Measurements from ENCODE around the gene PYCR2. TPM values are rescaled to one million over a fixed set of nuclear protein-coding genes. Genes with fewer than 3 reads are reported as not detected.
A peak's percentile ranks its signal among the peaks of the same experiment; 100 is the strongest.

PYCR2 gene
- total RNA-seq, 2 experiments from 2014 or later = 122 to 126 TPM

GRCh38 chr1:225915538-225915991, 8.5 kb downstream of the PYCR2 start:
- Mint-ChIP-seq H3K4me3 (no peak overlapping the region), H3K4me1 (ENCODE audit: low read depth) (peaks cover 21% of the 10 kb centered on the region), H3K27ac (no peak overlapping the region), H3K36me3 (ENCODE audit: low read depth) (peaks cover 36% of the 10 kb centered on the region), H3K27me3 (ENCODE audit: low read depth) (no peaks in the 10 kb centered on the region), H3K9me3 (ENCODE audit: insufficient read depth) (no peaks in the 10 kb centered on the region)
- CTCF ChIA-PET = no interaction called here
- POLR2A ChIA-PET = no interaction called here
- no peak for DNase-seq
- no peak for ATAC-seq

- Mint-ChIP-seq H3K4me1 (ENCODE audit: low read depth) (peaks cover 21% of the 10 kb centered on the region), H3K27ac (no peak overlapping the region), H3K27me3 (ENCODE audit: low read depth) (no peaks in the 10 kb centered on the region), H3K36me3 (ENCODE audit: low read depth) (peaks cover 31% of the 10 kb centered on the region), H3K4me3 (no peak overlapping the region), H3K9me3 (ENCODE audit: insufficient read depth) (no peaks in the 10 kb centered on the region)
- no peak for DNase-seq
- ChIA-PET POLR2A (no interaction called here), CTCF (no interaction called here)
- ATAC-seq = no peak
Observed at GRCh38 chr1:225914947-225915346, 9.1 kb downstream of the PYCR2 start.

- H3K4me1 Mint-ChIP-seq (ENCODE audit: low read depth) = peaks cover 21% of the 10 kb centered on the region
- H3K4me3 Mint-ChIP-seq = no peak overlapping the region
- no peak overlapping the region for H3K27ac Mint-ChIP-seq
- DNase-seq (no peak), ATAC-seq (no peak)
- H3K9me3 Mint-ChIP-seq (ENCODE audit: insufficient read depth) = no peaks in the 10 kb centered on the region
- ChIA-PET POLR2A (no interaction called here), CTCF (no interaction called here)
- H3K36me3 Mint-ChIP-seq (ENCODE audit: low read depth) = peaks cover 26% of the 10 kb centered on the region
- H3K27me3 Mint-ChIP-seq (ENCODE audit: low read depth) = no peaks in the 10 kb centered on the region
Observed at GRCh38 chr1:225914391-225914790, 9.7 kb downstream of the PYCR2 start.

DNA sequence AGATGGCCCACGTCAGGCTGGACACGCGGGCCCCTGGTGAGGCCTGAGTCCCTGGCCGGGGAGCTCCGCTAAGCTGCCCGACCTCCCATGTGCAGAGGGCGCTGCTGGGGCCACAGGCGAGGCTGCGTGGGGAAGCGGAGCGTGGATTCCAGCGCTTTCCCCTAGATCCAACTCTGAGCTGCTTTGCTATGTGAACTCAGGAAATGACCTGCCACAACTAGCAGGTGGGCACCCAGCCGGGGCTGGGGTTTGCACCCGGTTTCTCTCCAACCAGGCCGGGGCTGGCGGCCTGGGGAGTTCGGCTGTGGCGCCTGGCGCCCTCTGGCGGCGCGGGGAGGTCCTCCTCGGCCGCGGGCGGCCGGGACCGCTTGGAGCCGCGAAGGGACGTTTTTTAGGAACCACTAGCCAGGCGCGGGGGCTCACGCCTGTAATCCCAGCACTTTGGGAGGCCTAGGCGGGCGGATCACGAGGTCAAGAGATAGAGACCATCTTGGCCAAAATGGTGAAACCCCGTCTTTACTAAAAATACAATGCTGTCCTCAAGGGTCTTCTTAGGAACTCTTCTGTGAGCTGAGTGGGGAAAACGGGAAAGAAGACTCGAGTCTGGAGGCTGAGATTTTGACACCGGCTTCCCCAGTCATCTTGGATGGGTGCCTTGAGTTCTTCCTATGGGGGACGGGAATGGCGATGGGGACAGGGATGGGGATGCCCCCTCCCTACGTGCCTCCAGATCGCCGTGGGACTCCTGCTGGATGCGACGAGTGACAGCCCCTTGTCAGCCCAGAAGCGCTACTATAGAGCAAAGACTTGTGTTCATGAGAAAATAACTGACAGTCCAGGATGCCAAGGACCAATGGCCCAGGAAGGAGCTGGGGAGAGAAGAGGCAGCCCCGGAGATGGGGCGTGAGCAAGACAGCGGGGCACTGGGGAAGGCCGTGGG, 12.6 kb downstream of the PYCR2 start:
- Mint-ChIP-seq H3K36me3 (ENCODE audit: low read depth) (peaks cover 2% of the 10 kb centered on the region), H3K4me3 (no peak overlapping the region), H3K27me3 (ENCODE audit: low read depth) (no peaks in the 10 kb centered on the region), H3K9me3 (ENCODE audit: insufficient read depth) (no peaks in the 10 kb centered on the region), H3K27ac (no peak overlapping the region), H3K4me1 (ENCODE audit: low read depth) (peaks cover 19% of the 10 kb centered on the region)
- peak; percentile 74 for DNase-seq
- CTCF ChIA-PET = interaction anchor here (0.6 to 5.6 kb wide), 24 partner anchors 9 to 438 kb away, joined by 3 to 63 read pairs (median 4); partner anchors contain the start of genes LEFTY1, PYCR2, SRP9 and TMEM63A
- peak; percentile 89 for ATAC-seq
- POLR2A ChIA-PET = interaction anchor here (0.6 to 1.0 kb wide), 3 partner anchors 11 to 134 kb away, joined by 3 to 7 read pairs (median 5); partner anchors contain the start of gene SRP9

GRCh38 chr1:225909477-225909876, 14.6 kb downstream of the PYCR2 start:
- POLR2A ChIA-PET = interaction anchor here (0.6 to 1.5 kb wide), 3 partner anchors 64 to 132 kb away, joined by 3 to 5 read pairs (median 3); partner anchors contain the start of genes EPHX1 and SRP9

DNA sequence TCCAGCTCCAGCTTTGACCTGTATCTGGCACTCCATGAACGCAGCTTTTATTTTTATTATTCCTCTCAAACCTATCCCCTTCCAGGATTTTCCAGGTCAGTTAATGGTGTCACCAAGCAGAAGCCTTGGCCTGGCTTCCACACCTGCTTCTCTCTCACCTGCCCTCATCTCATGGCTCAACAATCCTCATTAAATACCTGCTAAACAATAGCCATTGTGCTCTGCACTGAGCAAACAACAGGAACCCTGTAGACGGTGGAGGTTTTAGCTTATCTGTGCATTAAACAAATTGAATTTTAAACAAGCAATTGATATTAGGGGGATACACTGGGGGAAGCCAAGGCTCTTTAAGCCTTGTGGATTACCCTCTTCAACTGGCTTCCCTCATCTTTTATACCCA, 15.3 kb downstream of the PYCR2 start:
- Mint-ChIP-seq H3K36me3 (ENCODE audit: low read depth) (no peaks in the 10 kb centered on the region), H3K27me3 (ENCODE audit: low read depth) (peaks cover 7% of the 10 kb centered on the region), H3K4me1 (ENCODE audit: low read depth) (peaks cover 17% of the 10 kb centered on the region), H3K9me3 (ENCODE audit: insufficient read depth) (no peaks in the 10 kb centered on the region), H3K4me3 (no peak overlapping the region), H3K27ac (no peak overlapping the region)
- ChIA-PET POLR2A (interaction anchor here (0.6 kb wide), 1 partner anchor 99 kb away, joined by 3 read pairs; the partner anchor contains the start of gene EPHX1), CTCF (interaction anchor here (0.7 to 5.6 kb wide), 6 partner anchors 11 to 434 kb away, joined by 3 to 63 read pairs (median 18); partner anchors contain the start of genes PYCR2, SRP9 and TMEM63A)
- ATAC-seq (no peak), DNase-seq (no peak)

More at GRCh38 chr1:225909477-225909876, 14.6 kb downstream of the PYCR2 start:
- H3K27me3 Mint-ChIP-seq (ENCODE audit: low read depth) = peaks cover 7% of the 10 kb centered on the region
- no peak for ATAC-seq
- peaks cover 17% of the 10 kb centered on the region for H3K4me1 Mint-ChIP-seq (ENCODE audit: low read depth)
- CTCF ChIA-PET = interaction anchor here (1.1 to 5.6 kb wide), 9 partner anchors 10 to 435 kb away, joined by 3 to 63 read pairs (median 7); partner anchors contain the start of genes PYCR2, SRP9 and TMEM63A
- no peaks in the 10 kb centered on the region for H3K9me3 Mint-ChIP-seq (ENCODE audit: insufficient read depth)
- peak overlapping the region; percentile 7 for H3K27ac Mint-ChIP-seq
- no peak overlapping the region for H3K4me3 Mint-ChIP-seq
- no peaks in the 10 kb centered on the region for H3K36me3 Mint-ChIP-seq (ENCODE audit: low read depth)
- no peak for DNase-seq

- POLR2A ChIA-PET = no interaction called here
- no peak overlapping the region for H3K27ac Mint-ChIP-seq
- CTCF ChIA-PET = interaction anchor here (0.7 to 5.6 kb wide), 5 partner anchors 10 to 434 kb away, joined by 3 to 63 read pairs (median 27); partner anchors contain the start of genes SRP9 and TMEM63A
- peaks cover 7% of the 10 kb centered on the region for H3K27me3 Mint-ChIP-seq (ENCODE audit: low read depth)
- peaks cover 17% of the 10 kb centered on the region for H3K4me1 Mint-ChIP-seq (ENCODE audit: low read depth)
- H3K4me3 Mint-ChIP-seq = no peak overlapping the region
- no peaks in the 10 kb centered on the region for H3K9me3 Mint-ChIP-seq (ENCODE audit: insufficient read depth)
- ATAC-seq (no peak), DNase-seq (no peak)
- H3K36me3 Mint-ChIP-seq (ENCODE audit: low read depth) = no peaks in the 10 kb centered on the region
Observed at GRCh38 chr1:225908013-225908640, 15.9 kb downstream of the PYCR2 start.

DNA sequence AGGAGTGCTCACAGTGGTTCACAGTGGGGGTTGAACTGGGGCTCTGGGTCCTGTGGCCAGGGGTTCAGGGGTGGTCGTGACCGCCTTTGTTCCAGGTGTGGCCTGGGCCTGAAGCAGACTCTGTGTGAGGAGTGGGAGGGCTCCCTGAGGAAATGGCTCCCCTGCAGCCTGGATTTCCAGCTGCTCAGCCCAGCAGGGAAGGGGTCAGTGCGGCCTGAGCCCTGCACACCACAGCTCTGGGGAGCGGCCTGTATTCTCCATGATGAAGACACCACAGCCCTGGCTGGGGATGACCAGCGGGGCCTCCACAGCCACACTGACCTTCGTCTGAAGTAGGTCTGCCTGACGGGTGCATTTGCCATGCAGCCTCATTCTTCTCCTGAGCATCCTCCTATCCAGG, 16.7 kb downstream of the PYCR2 start:
- Mint-ChIP-seq H3K9me3 (ENCODE audit: insufficient read depth) (no peaks in the 10 kb centered on the region), H3K4me1 (ENCODE audit: low read depth) (peaks cover 17% of the 10 kb centered on the region), H3K4me3 (no peak overlapping the region), H3K27ac (no peak overlapping the region), H3K36me3 (ENCODE audit: low read depth) (no peaks in the 10 kb centered on the region), H3K27me3 (ENCODE audit: low read depth) (peaks cover 8% of the 10 kb centered on the region)
- POLR2A ChIA-PET = interaction anchor here (1.0 kb wide), 1 partner anchor 129 kb away, joined by 3 read pairs; no protein-coding TSS in a partner anchor
- no peak for DNase-seq
- CTCF ChIA-PET = interaction anchor here (0.6 to 5.6 kb wide), 3 partner anchors 68 to 129 kb away, joined by 3 to 43 read pairs (median 3); partner anchors contain the start of gene SRP9
- no peak for ATAC-seq

- ChIA-PET CTCF (interaction anchor here (0.8 to 1.0 kb wide), 2 partner anchors 69 to 98 kb away, joined by 3 read pairs; no protein-coding TSS in a partner anchor), POLR2A (interaction anchor here (0.7 kb wide), 1 partner anchor 54 kb away, joined by 3 read pairs; no protein-coding TSS in a partner anchor)
- Mint-ChIP-seq H3K4me3 (no peak overlapping the region), H3K4me1 (ENCODE audit: low read depth) (peaks cover 15% of the 10 kb centered on the region), H3K27ac (no peak overlapping the region), H3K27me3 (ENCODE audit: low read depth) (peaks cover 10% of the 10 kb centered on the region), H3K9me3 (ENCODE audit: insufficient read depth) (no peaks in the 10 kb centered on the region), H3K36me3 (ENCODE audit: low read depth) (no peaks in the 10 kb centered on the region)
- ATAC-seq = no peak
- no peak for DNase-seq
Observed at GRCh38 chr1:225906467-225906866, 17.6 kb downstream of the PYCR2 start.

DNA sequence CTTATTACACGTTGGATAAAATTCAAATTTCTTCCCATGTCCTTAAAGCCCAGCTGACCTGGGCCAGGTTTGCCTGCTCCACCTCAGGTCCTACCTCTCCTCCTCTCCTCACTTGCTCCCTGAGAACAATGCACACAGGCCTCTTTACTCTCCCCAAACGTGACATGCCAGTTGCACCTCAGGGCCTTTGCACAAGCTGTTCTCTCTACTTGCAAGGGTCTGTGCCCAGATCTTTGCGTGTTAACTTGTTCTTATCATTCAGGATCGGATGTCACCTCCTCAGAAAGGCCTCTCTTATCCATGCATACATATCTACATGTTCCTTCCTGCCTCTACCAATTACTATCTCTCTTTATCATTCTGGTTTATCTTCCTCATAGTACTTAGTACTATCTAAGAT, 20.4 kb downstream of the PYCR2 start:
- no peak overlapping the region for H3K27ac Mint-ChIP-seq
- no peaks in the 10 kb centered on the region for H3K9me3 Mint-ChIP-seq (ENCODE audit: insufficient read depth)
- ATAC-seq (no peak), DNase-seq (no peak)
- H3K4me1 Mint-ChIP-seq (ENCODE audit: low read depth) = peaks cover 13% of the 10 kb centered on the region
- H3K36me3 Mint-ChIP-seq (ENCODE audit: low read depth) = no peaks in the 10 kb centered on the region
- ChIA-PET POLR2A (no interaction called here), CTCF (interaction anchor here (1.2 to 1.5 kb wide), 2 partner anchors 27 to 126 kb away, joined by 3 read pairs; partner anchors contain the start of gene SRP9)
- H3K4me3 Mint-ChIP-seq = no peak overlapping the region
- H3K27me3 Mint-ChIP-seq (ENCODE audit: low read depth) = peaks cover 15% of the 10 kb centered on the region

All from activated CD8-positive, alpha-beta T cell treated with anti-CD3 and anti-CD28 coated beads, Interleukin-2, amount 10 ng/mL, durations not matched to agents 7 days and 5 days (primary cell).